Thyroid gland (tissue), 4 donors: Measurements from ENCODE around the gene UNKL.

Experiments used
- CTCF ChIP-seq, 6 experiments: fragments of 200-600 bp in 3 of 6; fragments of 450-650 bp in 3 of 6; sonication (generic) in 3 of 6; IDR thresholded peaks; one replicate each; pipeline ENCODE4 v1.5.1; 2016 to 2019; ENCODE audit warnings: antibody characterized with exemption in 6 of 6, mild to moderate bottlenecking in 2 of 6, inconsistent platforms in 1 of 6, moderate library complexity in 1 of 6
- POLR2A ChIP-seq, 2 donors: fragments of 450-650 bp; IDR thresholded peaks; one replicate each; pipeline ENCODE4 v1.6.1; 2017; ENCODE audit warnings: antibody characterized with exemption in 2 of 2, mild to moderate bottlenecking in 2 of 2, moderate library complexity in 1 of 2

DNA sequence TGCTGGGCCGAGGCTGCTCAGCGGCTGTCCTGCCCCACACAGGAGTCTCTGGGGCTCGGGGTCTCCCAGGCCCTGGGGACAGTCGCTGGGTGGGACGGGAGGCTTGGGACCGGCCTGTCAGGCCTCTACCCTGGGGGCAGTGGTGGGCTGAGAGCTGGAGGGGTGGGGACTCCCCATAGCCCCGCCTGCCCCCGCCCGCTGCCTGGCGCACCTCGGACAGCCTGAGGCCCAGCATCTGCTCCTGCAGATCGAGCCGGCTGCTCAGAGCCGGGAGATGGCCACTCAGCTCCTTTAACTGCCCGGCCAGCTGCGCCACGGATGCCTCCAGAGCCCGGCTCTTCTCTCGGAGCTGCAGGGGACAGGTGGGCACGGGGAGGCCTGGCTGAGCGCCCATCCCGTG lies 23.1 kb upstream of the UNKL start:
- TF ChIP-seq CTCF (IDR thresholded peaks at IDR 0.05) (no peak), POLR2A (IDR thresholded peaks at IDR 0.05) (no peak)
